Fibroblast of lung (primary cell): ENCODE results near the gene ANXA6. TPM values are rescaled to one million over a fixed set of nuclear protein-coding genes. Genes with fewer than 3 reads are reported as not detected.

Experiments
- DNase-seq, 2 donors: peaks; one replicate each; pipeline versions ENCODE4 v3.0.0 to v3.0.0-alpha.2; 2010; ENCODE audit warnings: low read depth in 2 of 2
- H2AFZ ChIP-seq: 2 replicates; pipeline ENCODE4 v1.5.1; 2012; ENCODE audit warnings: low read length, control low read depth, inconsistent platforms
- H3K27ac ChIP-seq: 2 replicates; pipeline ENCODE4 v1.5.1; 2011; ENCODE audit warnings: low read length, control low read depth; ENCODE audit not compliant: insufficient read depth
- H3K27me3 ChIP-seq: 2 replicates; pipeline ENCODE4 v1.5.1; 2011; ENCODE audit warnings: mild to moderate bottlenecking, low read length; ENCODE audit not compliant: control insufficient read depth, insufficient read depth
- H3K36me3 ChIP-seq: 2 replicates; pipeline ENCODE4 v1.5.1; 2011; ENCODE audit warnings: low read length; ENCODE audit not compliant: control insufficient read depth, insufficient read depth
- H3K4me1 ChIP-seq: 2 replicates; pipeline ENCODE4 v1.5.1; 2011; ENCODE audit warnings: low read length; ENCODE audit not compliant: control insufficient read depth, insufficient read depth; ENCODE audit errors: extremely low read depth
- H3K4me2 ChIP-seq: 2 replicates; pipeline ENCODE4 v1.5.1; 2011; ENCODE audit warnings: low read length, control low read depth; ENCODE audit not compliant: insufficient read depth; ENCODE audit errors: extremely low read depth
- H3K4me3 ChIP-seq, 4 experiments: fragments of 200-600 bp in 1 of 4; sonication (generic) in 1 of 4; replicated peaks in 1 of 4; 2 replicates each; pipeline ENCODE4 v1.5.1; 2011 to 2016; ENCODE audit warnings: low read length in 4 of 4, low read depth in 3 of 4, mild to moderate bottlenecking in 3 of 4, control low read depth in 2 of 4, inconsistent platforms in 1 of 4, mixed read lengths in 1 of 4; ENCODE audit not compliant: insufficient read depth in 1 of 4; ENCODE audit errors: control extremely low read depth in 1 of 4
- H3K79me2 ChIP-seq: 2 replicates; pipeline ENCODE4 v1.5.1; 2012; ENCODE audit warnings: mild to moderate bottlenecking, low read length, inconsistent platforms; ENCODE audit not compliant: control insufficient read depth, insufficient read depth
- H3K9ac ChIP-seq: 2 replicates; pipeline ENCODE4 v1.5.1; 2011; ENCODE audit warnings: mild to moderate bottlenecking, low read length, control low read depth; ENCODE audit not compliant: insufficient read depth
- H3K9me3 ChIP-seq: 2 replicates; pipeline ENCODE4 v1.5.1; 2012; ENCODE audit warnings: low read depth, low read length; ENCODE audit not compliant: control insufficient read depth, insufficient read depth
- H4K20me1 ChIP-seq: 2 replicates; pipeline ENCODE4 v1.5.1; 2011; ENCODE audit warnings: low read length; ENCODE audit not compliant: control insufficient read depth, insufficient read depth; ENCODE audit errors: extremely low read depth
- CTCF ChIP-seq, 2 donors: IDR thresholded peaks in 1 of 2; conservative IDR thresholded peaks in 1 of 2; 1 replicate in 1 of 2; 2 replicates in 1 of 2; pipeline ENCODE4 v1.5.1; 2011 to 2012; ENCODE audit warnings: low read length in 2 of 2, control low read depth in 1 of 2, inconsistent platforms in 1 of 2, low read depth in 1 of 2, mild to moderate bottlenecking in 1 of 2
- EZH2 ChIP-seq: IDR thresholded peaks from 2 replicates; pipeline ENCODE4 v1.5.1; 2012; ENCODE audit warnings: low read length, control low read depth, mild to moderate bottlenecking; ENCODE audit errors: missing control alignments
- polyA plus RNA-seq, 2 donors: library from polyadenylated mRNA; depleted of rRNA in 1 of 2; stranded (reverse) in 1 of 2; unstranded in 1 of 2; fragments of >200 nt; gene quantifications; 2 replicates each; pipeline ENCODE4 v1.2.1, GENCODE V29; 2011 to 2012; ENCODE audit warnings: missing spikeins in 1 of 2
- total RNA-seq: library from RNA; depleted of rRNA; stranded (reverse); fragments of >200 nt; gene quantifications from 2 replicates; pipeline ENCODE4 v1.2.1, GENCODE V29; 2014

Gene ANXA6
- total and polyA plus RNA-seq, 2 donors (not counting 1 experiment from before 2014, with no cell fraction given), result 591 to 615 TPM

GRCh38 chr5:151182524-151182900 is 24.9 kb upstream of the ANXA6 start:
- Histone ChIP-seq H3K9me3 (no peaks in the 10 kb centered on the region), H3K4me2 (no peak overlapping the region), H3K9ac (no peak overlapping the region), H2AFZ (no peak overlapping the region), H3K36me3 (no peaks in the 10 kb centered on the region), H4K20me1 (no peaks in the 10 kb centered on the region), H3K27ac (no peak overlapping the region), H3K4me1 (no peaks in the 10 kb centered on the region), H3K79me2 (no peaks in the 10 kb centered on the region), H3K27me3 (peaks cover 3% of the 10 kb centered on the region), H3K4me3 (no peak overlapping the region)
- no peak for TF ChIP-seq CTCF (conservative IDR thresholded peaks at IDR 0.05 in 1 of 2, IDR thresholded peaks at IDR 0.05 in 1 of 2; ENCODE audit: low read depth in 1 of 2, low read length in 2 of 2)
- no peak for TF ChIP-seq EZH2
- no peak for DNase-seq

GRCh38 chr5:151181818-151182523 is 24.4 kb upstream of the ANXA6 start:
- Histone ChIP-seq H3K9me3 (no peaks in the 10 kb centered on the region), H3K4me3 (no peak overlapping the region), H3K4me1 (no peaks in the 10 kb centered on the region), H4K20me1 (no peaks in the 10 kb centered on the region), H3K4me2 (no peak overlapping the region), H3K36me3 (no peaks in the 10 kb centered on the region), H3K79me2 (no peaks in the 10 kb centered on the region), H3K27ac (no peak overlapping the region), H2AFZ (no peak overlapping the region), H3K27me3 (peaks cover 3% of the 10 kb centered on the region), H3K9ac (no peak overlapping the region)
- TF ChIP-seq CTCF (conservative IDR thresholded peaks at IDR 0.05 in 1 of 2, IDR thresholded peaks at IDR 0.05 in 1 of 2; ENCODE audit: low read depth in 1 of 2, low read length in 2 of 2) (no peak), EZH2 (no peak)
- DNase-seq, result no peak

- Histone ChIP-seq H3K4me1 (no peaks in the 10 kb centered on the region), H3K27me3 (peaks cover 3% of the 10 kb centered on the region), H3K27ac (no peak overlapping the region), H4K20me1 (no peaks in the 10 kb centered on the region), H3K9ac (no peak overlapping the region), H3K9me3 (no peaks in the 10 kb centered on the region), H2AFZ (no peak overlapping the region), H3K4me2 (no peak overlapping the region), H3K36me3 (no peaks in the 10 kb centered on the region), H3K79me2 (no peaks in the 10 kb centered on the region), H3K4me3 (no peak overlapping the region)
- TF ChIP-seq EZH2, result no peak
- TF ChIP-seq CTCF (conservative IDR thresholded peaks at IDR 0.05 in 1 of 2, IDR thresholded peaks at IDR 0.05 in 1 of 2; ENCODE audit: low read depth in 1 of 2, low read length in 2 of 2), result no peak
- no peak for DNase-seq
Observed at GRCh38 chr5:151180291-151180690, 22.7 kb upstream of the ANXA6 start.
